Measurements from ENCODE around the gene RYR3.
"Not testable (repeated sequence)": the region's sequence is repeated elsewhere in the genome, so short reads cannot be mapped to it uniquely, and the experiment has no call there.

The RYR3 gene

DNA sequence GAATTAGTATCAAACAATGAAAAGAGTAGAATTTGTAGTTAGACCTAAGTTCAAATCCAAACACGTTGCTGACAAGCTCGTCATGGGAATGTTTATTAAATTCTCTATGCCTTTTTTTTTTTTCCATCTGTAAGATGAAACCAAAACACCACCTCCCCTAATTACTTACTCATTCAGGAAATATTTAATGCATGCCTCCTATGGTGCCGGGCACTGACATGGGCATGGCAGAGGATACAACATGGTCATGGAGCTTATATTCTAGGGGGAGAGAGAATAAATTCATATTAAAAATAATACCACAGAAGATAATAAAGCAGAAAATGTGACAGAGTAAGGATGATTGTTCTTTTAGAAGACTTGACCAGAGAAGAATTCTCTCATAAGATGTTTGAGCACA, 215.8 kb downstream of the RYR3 start:
- DNase-seq: no peak

DNA sequence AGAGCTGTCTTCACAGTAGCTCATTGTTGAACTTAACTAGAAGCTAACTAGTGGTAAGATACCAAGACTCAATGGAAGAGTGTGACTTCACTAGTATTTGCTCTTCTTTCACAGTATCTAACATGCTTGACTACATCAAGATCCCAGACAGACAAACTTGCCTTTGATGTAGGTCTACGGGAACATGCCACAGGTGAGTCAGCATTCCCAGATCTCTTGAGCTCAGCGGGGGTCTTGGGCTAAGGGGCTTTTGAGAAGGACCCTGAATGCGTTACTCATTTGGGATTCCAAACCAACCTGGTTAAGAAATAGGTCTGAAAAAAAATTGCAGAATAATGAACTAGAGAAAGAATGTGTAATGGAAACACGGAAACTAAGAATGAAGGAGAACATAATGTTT, 222.4 kb downstream of the RYR3 start:
- DNase-seq: no peak

DNA sequence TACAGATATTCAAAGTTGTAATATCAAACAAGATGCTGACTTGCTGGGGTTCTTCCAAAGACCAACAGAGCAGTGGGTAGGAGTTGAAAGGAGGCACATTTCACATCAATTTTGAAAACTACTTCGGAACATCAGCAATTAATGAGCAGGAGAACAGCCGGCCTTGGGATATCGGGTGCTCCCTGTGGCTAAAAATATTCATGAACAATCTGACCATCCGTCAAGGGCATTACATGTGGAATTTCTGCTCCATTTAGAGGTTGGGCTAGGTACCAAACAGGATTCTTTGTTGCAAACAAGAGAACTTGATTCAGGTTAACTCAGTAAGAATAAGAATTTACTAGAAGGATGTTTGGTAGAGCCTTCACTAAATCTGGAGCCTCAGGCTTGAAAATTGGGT, 223.9 kb downstream of the RYR3 start:
- DNase-seq: no peak

DNA sequence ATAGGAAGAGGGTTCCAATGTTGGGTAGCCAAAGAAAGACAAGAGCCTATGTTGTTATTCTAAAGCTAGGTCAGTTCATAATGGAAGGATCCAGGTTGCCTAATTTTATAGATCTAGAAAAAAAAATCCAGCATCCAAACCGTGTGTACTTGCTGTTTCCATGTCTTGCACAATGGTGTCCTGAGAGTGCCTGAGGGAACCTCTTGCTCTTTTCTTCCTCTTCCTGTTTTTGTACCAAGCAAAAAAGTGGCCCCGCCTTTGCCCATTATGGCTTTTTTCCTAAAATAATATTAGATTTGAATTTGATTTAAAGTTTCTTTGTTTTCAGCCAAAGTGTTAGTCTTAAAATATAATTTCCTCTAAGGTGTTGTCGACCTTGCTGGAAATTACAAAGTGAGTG, 224.4 kb downstream of the RYR3 start:
- no peak for DNase-seq

DNA sequence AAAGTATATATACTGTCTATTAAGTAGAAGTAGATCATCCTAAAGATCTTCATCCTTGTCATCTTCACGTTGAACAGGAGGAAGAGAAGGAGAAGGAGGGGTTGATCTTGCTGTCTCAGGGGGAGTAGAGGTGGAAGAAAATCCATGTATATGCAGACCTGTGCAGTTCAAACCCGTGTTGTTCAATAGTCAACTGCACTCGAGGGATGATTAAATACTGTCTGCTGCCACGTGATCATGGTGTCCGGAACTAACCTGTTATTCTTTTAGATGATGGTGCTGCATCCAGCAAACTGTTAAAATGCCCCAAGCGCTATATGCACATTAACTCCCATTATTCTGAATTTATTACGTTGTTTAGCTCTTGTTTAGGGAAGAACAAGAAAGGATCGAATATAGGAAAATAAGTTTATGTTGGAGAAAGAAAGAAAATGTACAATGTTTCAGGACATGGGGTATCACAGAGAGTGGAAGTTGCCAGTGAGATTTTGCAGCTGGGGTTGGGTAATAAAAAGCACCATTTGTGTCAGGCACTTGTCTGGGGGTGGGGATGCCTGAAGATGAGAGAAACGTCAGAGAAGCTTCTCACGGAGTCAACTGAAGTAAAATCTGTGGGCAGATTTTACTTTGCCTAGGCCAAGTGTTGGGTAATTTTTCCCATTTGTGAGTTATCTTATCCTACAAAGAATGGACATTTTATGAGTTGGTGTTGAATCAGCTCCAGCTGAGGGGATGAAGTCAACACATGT, 229.2 kb downstream of the RYR3 start:
- DNase-seq: no peak

DNA sequence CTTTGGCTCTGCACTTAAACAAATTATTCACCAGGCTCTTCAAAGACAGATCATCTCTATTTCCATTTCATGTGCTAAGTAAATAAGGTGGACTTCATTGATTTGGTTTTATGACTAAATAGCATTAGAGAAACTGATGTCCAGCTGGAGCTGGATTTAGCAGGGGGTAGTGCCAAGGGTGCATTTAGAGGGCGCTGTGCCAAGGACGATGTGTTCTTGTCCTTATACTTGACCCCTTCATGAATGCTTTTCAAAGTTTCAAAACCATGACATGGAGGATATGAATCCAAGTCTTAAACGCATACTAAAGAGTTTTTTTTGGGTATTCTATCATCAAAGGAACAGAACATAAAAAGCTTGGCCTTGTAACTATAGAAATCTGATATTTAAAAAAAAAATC, 233.2 kb downstream of the RYR3 start:
- DNase-seq: no peak

DNA sequence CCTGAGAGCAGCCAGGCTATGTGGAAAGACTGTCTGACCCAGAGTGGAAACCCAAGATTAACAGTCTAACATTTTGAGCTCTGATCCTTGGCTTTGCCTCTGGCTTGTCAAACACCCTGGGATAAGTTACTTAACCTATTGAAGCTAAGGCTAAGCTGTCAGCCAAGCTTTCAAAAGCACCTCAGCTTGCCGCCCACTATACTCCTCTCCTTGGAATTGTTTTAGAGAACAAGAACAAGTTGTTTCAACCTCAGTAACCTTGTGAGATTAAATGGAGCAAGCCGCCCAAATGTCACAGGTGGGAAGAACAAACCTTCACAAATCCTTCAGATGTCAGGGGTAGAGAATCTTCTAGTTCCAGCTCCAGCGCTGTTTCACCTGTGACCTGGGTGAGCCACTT, 235.1 kb downstream of the RYR3 start:
- no peak for DNase-seq

DNA sequence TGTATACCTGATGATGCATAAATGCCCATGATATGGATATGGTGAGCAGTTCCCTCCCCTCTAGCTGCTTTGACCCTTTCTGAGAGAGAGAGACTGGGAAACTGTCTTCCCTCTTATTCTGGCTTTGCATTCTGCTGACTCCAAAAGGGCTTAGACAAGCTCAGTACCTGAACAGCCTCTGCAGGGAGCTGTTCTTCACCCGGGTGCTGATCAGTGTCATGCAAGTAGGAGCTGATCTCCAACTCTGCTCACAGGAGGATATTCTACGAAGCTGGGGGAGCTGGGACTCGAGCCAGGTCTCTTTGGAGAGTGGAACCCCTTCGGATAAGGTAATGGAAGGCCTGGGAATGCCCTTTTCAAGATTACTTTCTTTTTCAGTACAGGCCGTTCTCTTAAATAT, 237.1 kb downstream of the RYR3 start:
- DNase-seq: no peak

DNA sequence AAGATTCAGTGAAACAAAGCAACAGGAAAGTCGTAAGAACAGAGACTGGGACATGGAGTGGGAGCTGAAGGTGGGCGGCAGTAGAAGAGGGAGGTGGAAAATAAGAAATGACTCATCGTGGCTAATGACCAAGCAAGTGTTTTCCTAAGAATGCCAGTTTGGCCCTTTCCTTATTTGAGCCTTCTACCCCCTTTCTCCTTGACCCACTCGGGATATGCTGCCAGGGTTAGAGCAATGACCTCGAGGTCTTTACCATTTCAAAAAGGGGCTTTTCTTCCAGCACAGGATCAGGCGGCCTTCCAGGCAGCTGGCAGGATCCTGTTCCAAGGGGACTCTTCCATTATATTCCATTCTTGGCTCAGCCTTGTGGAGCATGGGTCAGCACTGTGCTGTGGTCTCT, 241.1 kb downstream of the RYR3 start:
- no peak for DNase-seq

DNA sequence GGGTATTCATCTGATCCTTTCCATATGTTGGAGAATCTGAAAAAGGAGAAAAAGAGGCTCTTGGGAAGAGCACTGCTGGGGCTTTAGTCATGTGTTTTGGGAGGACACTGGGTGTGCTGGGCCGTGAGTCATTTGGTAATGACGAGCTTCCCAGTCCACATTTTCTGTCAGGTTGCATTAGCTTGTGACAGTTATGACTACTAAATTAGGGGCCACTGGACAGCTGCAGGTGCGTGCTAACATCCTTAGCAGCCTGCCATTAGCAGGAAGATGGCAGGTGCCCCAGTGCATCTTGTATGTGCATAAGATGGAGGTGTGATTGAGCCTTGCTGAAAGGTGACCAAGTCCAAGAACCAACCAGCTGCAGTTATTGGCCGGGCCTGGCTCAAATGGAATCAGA, 242.4 kb downstream of the RYR3 start:
- DNase-seq: no peak

DNA sequence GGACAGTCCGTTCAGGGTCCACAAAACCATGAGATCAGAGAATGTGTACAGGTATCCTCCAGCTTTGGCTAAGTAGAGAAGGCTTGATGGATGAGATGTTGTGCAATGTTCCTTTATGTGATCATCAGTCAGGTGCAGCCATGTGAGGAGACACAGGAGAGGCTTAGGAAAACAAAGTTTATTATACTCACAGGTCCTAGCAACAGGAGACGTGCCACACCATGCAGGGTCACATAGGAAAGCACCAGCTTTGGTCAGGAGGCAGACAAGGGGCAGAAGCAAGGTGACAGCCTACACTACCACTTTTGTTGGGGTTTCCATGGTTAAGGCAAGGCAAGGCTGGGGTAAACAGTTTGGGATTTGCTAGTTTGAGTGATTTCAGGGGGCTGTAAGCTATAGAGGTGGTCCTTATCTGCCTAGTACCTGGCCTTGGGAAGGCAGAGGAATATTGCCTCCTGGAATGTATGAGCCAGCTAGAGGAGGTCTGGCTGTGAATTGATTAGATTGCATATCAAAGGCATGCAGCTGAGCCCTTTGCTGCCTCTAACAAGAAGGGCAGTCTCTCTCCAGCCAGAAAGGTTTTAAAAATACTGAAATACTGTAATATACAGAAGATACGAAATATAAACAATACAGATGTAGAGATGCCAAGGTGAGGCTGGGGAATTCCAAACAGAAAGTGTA, 248.6 kb downstream of the RYR3 start:
- no peak for DNase-seq

DNA sequence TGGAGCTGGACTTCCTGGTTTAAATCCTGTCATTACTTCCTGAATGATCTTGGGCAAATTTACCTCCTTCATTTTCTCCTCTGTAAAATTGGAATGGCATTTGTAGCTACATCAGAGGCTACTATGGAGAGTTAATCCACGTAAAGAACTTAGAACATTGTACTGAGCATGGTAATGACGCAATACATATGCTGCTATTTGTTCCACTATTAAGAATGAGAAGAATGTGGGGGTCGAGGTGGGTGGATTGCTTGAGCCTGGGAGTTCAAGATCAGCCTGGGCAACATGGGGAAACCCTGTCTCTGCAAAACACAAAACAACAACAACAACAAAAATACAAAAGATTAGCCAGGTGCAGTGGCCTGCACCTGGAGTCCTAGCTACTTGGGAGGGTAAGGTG, 250.6 kb downstream of the RYR3 start:
- no peak for DNase-seq

DNA sequence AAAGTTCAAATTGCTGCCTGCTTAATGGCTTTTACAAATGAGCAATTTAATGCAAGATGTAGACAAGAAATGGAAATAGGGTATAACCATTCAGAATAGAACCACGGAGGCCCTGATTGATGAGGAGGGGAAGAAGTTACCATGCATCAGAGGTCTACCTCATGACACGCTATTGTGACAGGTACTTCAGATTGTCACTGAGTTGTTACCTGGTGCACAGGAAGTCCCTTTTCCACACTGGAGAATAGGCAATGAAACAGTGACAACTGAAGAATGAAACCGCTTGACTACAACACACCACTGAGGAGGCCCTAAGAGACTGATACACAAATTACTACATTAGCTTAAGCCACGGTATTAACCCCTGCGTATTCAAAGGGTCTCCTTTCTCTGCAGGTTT, 251.2 kb downstream of the RYR3 start:
- DNase-seq: no peak

DNA sequence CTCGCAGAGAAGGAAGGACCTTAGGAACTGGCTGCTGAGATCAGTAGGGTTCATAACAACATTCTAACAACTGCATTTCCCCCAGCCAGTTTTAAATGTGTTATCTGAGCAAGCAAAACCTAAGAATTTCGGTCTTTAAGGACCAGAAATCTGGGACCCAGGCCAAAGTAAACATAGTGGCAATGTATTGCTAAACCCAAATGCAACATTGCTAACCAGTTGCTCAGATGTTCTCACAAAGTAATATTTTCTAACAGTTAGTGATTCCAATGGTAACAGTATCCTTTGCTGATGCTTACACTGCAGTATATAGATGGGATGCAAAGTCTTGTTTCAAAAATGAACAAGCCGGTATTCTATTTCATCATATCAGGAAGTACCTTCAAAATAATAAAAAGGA, 254.3 kb downstream of the RYR3 start:
- DNase-seq: no peak

DNA sequence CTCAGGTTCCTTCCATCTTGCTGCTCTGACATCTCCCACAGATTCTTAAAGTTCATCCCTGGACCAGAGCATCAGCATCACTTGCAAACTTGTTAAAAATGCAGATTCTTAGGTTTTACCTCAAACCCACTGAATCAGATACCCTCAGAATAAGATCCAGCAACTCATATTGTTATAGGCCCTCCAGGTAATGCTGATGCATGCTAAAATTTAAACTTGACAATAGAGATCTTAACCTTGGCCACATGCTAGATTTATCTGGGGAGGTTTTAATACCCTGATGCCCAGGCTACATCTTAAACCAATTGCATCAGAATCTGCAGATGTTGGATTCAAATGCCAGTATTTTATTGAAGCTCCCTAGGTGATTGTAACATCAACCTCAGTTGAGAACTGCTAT, 256.9 kb downstream of the RYR3 start:
- DNase-seq: no peak

DNA sequence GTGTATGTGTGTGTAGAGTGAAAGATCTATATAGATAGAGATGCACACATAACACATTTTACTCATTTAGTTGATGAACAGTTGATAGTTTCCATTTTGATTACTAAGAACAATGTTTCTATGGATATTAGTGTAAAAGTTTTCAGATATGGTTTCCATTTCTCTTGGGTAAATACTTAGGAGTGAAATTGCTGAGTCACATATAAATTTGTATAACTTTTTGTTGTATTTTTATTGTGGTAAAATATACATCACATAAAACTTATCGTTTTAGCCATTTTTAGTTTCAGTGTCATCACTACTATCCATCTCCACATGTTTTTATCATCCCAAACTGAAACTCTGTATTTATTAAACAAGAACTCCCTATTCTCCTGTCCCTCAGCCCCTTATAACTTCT, 258.3 kb downstream of the RYR3 start:
- no peak for DNase-seq

DNA sequence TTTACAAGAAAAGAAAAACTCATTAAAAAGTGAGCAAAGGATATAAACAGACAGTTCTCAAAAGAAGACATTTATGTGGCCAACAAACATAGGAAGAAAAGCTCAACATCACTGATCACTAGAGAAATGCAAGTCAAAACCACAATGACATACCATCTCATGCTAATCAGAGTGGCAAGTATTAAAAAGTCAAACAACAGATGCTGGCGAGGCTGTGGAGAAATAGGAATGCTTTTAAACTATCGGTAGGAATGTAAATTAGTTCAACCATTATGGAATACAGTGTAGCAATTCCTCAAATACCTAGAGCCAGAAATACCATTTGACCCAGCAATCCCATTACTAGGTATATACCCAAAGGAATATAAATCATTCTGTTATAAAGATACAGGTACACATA, 267.1 kb downstream of the RYR3 start:
- not testable (repeated sequence) for DNase-seq

DNA sequence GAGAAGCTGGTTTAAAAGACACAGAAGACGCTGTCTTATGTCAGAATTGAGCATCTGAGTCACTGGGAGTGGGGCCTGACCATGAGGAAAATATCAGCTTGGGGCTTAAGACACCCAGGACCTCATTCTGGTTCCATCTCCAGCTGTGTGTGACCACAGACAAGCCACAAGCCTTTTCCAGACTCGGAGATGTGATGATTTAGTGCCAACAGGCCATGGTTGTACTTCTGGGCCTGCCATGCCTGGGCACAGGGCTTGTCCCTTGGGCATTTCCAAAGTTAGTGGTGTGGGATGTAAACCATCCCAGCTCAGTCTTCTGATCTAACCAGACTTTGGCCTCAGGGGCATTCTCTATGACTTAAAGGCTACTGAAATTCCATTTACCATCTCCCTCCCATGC, 269.8 kb downstream of the RYR3 start:
- no peak for DNase-seq

DNA sequence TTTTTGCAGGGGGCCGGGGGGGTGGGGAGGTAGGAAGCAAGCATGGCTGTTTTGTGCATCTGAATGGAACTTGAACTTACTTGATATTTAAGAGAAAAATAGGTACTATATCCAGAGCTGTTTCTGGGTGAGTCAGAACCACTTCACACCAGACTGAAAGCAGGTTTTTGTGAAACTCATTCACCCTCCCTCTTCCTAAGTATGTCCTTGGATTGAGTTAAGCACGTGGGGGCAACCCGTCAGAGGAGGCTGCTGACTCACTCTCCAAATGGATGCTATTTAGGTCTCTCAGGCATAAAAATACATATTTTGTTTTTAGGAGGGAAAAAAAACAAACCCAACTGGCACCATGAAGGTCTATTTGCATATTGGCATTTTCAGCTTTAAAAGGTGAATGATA, 270.3 kb downstream of the RYR3 start:
- no peak for DNase-seq

DNA sequence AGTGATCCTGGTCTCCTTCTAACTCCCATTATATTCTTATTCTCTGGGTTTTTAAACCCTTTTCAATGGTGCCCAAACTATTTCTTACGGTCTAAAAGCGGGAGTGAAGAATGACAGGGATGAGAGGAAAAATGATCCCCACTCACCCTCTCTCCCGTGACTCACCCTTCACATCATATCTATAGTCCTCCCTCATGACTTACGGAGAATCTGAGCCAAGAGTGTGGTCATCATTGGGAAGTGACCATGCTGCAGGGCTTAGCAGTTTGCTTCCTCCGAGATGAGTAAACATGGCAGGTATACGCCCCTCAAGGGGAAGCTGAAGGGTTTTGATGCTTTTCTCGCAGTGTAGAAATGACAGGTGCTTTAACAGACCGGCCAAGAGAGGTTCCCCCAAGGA, 274.0 kb downstream of the RYR3 start:
- DNase-seq: no peak

DNA sequence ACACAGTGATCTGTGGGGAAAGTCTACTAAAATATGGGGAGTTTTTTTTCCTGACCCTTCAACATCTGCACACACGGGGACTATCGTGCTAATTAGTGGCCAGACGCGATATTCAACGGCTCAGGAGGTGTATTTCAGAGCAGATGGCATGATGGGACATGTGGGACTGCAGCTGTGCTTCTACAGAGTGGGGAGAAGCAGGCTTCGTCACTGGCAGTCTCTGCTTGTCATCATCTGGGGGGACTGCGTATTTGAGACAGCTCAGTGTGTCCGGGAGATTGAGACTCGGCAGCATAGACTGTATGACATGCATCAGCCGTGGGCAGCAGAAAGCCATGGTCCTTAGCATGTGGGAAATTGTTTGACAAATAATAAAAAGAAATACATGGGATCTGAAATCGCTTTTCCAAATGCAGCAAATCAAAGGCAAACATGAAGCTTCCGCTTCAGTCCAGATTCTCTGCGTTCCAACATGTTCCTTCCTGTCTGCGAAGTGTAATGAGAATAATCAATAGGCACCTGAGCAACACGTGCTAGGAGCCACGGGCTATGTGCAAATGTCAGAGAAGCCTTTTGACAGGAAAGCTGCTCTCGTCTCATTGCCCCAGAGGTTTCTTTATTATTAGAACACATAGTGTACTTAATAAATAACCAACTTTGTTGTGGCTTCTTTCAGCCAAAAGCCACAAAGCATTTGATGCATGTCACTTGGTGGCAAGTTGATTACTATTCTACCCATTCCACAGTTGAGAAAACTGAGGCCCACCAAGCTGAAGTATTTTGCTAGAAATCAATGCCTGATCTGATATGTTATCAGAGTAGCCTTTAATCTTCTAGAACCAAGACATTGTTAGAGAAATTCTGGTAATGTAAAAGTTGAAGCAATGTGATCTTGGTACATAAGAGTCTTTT, 276.3 kb downstream of the RYR3 start:
- no peak for DNase-seq

DNA sequence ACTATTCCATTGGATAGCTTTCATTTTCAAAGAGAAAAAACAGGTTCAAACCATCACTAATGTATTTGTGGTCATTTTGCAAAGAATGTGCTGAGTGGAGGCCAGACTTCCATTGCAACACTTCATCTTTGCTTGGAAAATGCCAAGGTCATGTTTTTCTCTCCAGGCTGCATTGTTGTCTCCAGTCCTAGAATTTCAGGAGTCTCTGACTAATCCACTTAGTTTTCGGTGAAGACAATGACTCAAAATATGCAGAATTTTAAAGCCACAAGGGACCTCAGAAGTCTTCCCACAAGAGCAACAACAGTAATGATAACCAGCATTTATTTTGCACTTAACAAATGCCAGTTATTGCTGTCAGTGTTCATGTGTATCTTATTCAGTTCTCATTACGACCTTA, 277.0 kb downstream of the RYR3 start:
- no peak for DNase-seq

DNA sequence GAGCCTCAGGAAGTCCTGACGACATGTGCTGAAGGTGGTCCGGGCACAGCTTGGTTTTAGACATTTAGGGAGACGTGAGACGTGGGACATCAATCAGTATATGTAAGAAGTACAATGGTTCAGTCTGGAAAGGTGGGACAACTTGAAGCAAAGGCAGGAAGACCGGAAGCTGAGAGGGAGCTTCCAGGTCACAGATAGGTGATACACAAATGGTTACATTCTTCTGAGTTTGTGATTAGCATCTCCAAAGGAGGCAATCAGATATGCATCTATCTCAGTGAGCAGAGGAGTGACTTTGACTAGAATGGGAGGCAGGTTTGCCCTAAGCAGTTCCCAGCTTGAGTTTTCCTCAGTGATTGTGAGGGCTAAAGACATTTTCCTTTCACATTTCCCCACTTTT, 282.1 kb downstream of the RYR3 start:
- no peak for DNase-seq

DNA sequence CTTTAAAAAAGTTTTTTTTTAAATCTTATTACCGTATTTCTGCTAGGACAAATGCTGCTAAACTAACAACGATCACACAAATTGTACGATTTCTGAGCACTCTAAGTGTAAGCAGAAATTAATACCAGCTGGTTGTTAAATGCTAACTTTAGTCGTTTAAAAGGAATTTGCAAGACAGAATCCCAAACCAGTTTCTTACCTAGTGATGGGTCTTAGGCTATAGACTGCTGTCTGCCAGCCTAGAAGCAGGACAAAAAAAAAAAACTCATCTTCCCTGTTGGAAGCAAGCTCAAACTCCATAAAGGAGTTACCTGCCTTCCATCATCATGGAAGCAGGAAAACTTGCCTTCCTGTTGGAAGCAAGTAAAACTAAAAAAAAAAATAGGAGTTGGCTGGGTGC, 287.6 kb downstream of the RYR3 start:
- DNase-seq: not testable (repeated sequence)
